ENCODE data around the gene ZNFX1.

The ZNFX1 gene

GRCh38 chr20:49277786-49278035 lies 146 bp downstream of the ZNFX1 start:
- no peak for TF ChIP-seq GATA3 (IDR thresholded peaks at IDR 0.05; ENCODE audit: low read depth, low read length)
- no peak for TF ChIP-seq GATA2 (IDR thresholded peaks at IDR 0.05; ENCODE audit: low read depth, low read length)

GRCh38 chr20:49276961-49277785 lies 684 bp downstream of the ZNFX1 start:
- TF ChIP-seq GATA2 (IDR thresholded peaks at IDR 0.05; ENCODE audit: low read depth, low read length): no peak
- no peak for TF ChIP-seq GATA3 (IDR thresholded peaks at IDR 0.05; ENCODE audit: low read depth, low read length)

GRCh38 chr20:49276161-49276960 lies 1.5 kb downstream of the ZNFX1 start:
- TF ChIP-seq GATA2 (IDR thresholded peaks at IDR 0.05; ENCODE audit: low read depth, low read length) (no peak), GATA3 (IDR thresholded peaks at IDR 0.05; ENCODE audit: low read depth, low read length) (no peak)

GRCh38 chr20:49275636-49276035 lies 2.2 kb downstream of the ZNFX1 start:
- 0 out of 2 replicates have a peak, but pooled peaks have one; percentile 23 for TF ChIP-seq GATA3 (IDR thresholded peaks at IDR 0.05; ENCODE audit: low read depth, low read length)
- no peak for TF ChIP-seq GATA2 (IDR thresholded peaks at IDR 0.05; ENCODE audit: low read depth, low read length)

- no peak for TF ChIP-seq GATA3 (IDR thresholded peaks at IDR 0.05; ENCODE audit: low read depth, low read length)
- no peak for TF ChIP-seq GATA2 (IDR thresholded peaks at IDR 0.05; ENCODE audit: low read depth, low read length)
Observed at GRCh38 chr20:49275216-49275615, 2.6 kb downstream of the ZNFX1 start.

GRCh38 chr20:49273696-49274277 lies 4.1 kb downstream of the ZNFX1 start:
- TF ChIP-seq GATA3 (IDR thresholded peaks at IDR 0.05; ENCODE audit: low read depth, low read length) (no peak), GATA2 (IDR thresholded peaks at IDR 0.05; ENCODE audit: low read depth, low read length) (no peak)

- TF ChIP-seq GATA2 (IDR thresholded peaks at IDR 0.05; ENCODE audit: low read depth, low read length): no peak
- no peak for TF ChIP-seq GATA3 (IDR thresholded peaks at IDR 0.05; ENCODE audit: low read depth, low read length)
Observed at GRCh38 chr20:49272654-49273053, 5.2 kb downstream of the ZNFX1 start.

- TF ChIP-seq GATA3 (IDR thresholded peaks at IDR 0.05; ENCODE audit: low read depth, low read length) (no peak), GATA2 (IDR thresholded peaks at IDR 0.05; ENCODE audit: low read depth, low read length) (no peak)
Observed at GRCh38 chr20:49270736-49271135, 7.1 kb downstream of the ZNFX1 start.

GRCh38 chr20:49270177-49270576 lies 7.7 kb downstream of the ZNFX1 start:
- TF ChIP-seq GATA3 (IDR thresholded peaks at IDR 0.05; ENCODE audit: low read depth, low read length) (no peak), GATA2 (IDR thresholded peaks at IDR 0.05; ENCODE audit: low read depth, low read length) (no peak)

- no peak for TF ChIP-seq GATA3 (IDR thresholded peaks at IDR 0.05; ENCODE audit: low read depth, low read length)
- TF ChIP-seq GATA2 (IDR thresholded peaks at IDR 0.05; ENCODE audit: low read depth, low read length): no peak
Observed at GRCh38 chr20:49268600-49269365, 9.1 kb downstream of the ZNFX1 start.

GRCh38 chr20:49267327-49267726 lies 10.5 kb downstream of the ZNFX1 start:
- no peak for TF ChIP-seq GATA3 (IDR thresholded peaks at IDR 0.05; ENCODE audit: low read depth, low read length)
- no peak for TF ChIP-seq GATA2 (IDR thresholded peaks at IDR 0.05; ENCODE audit: low read depth, low read length)

- TF ChIP-seq GATA2 (IDR thresholded peaks at IDR 0.05; ENCODE audit: low read depth, low read length) (no peak), GATA3 (IDR thresholded peaks at IDR 0.05; ENCODE audit: low read depth, low read length) (no peak)
Observed at GRCh38 chr20:49262444-49262843, 15.4 kb downstream of the ZNFX1 start.

- no peak for TF ChIP-seq GATA2 (IDR thresholded peaks at IDR 0.05; ENCODE audit: low read depth, low read length)
- TF ChIP-seq GATA3 (IDR thresholded peaks at IDR 0.05; ENCODE audit: low read depth, low read length): no peak
Observed at GRCh38 chr20:49261173-49261572, 16.7 kb downstream of the ZNFX1 start.

- TF ChIP-seq GATA2 (IDR thresholded peaks at IDR 0.05; ENCODE audit: low read depth, low read length): no peak
- no peak for TF ChIP-seq GATA3 (IDR thresholded peaks at IDR 0.05; ENCODE audit: low read depth, low read length)
Observed at GRCh38 chr20:49260218-49260617, 17.6 kb downstream of the ZNFX1 start.
